Spleen (tissue), 11 donors: ENCODE results near the gene WDR86. TPM values are rescaled to one million over a fixed set of nuclear protein-coding genes. Genes with fewer than 3 reads are reported as not detected.

ENCODE experiments used
- DNase-seq: peaks from one replicate; pipeline ENCODE4 v3.0.0-alpha.2; 2020
- H3K27ac ChIP-seq, 8 donors: fragments of 200-600 bp; sonication (generic) in 7 of 8; 1 replicate in 4 of 8; 2 replicates in 4 of 8; pipeline versions ENCODE4 v1.5.0 to v1.8.0; 2016 to 2021; ENCODE audit warnings: inconsistent platforms in 4 of 8, mild to moderate bottlenecking in 4 of 8, moderate library complexity in 1 of 8
- H3K27me3 ChIP-seq, 7 donors: fragments of 200-600 bp; sonication (generic) in 6 of 7; replicated peaks in 1 of 7; 1 replicate in 4 of 7; 2 replicates in 3 of 7; pipeline versions ENCODE4 v1.5.0 to v1.8.0; 2016 to 2021; ENCODE audit warnings: inconsistent platforms in 3 of 7, mild to moderate bottlenecking in 1 of 7
- H3K36me3 ChIP-seq, 6 donors: fragments of 200-600 bp; sonication (generic) in 5 of 6; 1 replicate in 4 of 6; 2 replicates in 2 of 6; pipeline versions ENCODE4 v1.5.0 to v1.8.0; 2016 to 2021; ENCODE audit warnings: inconsistent platforms in 2 of 6
- H3K4me1 ChIP-seq, 6 donors: fragments of 200-600 bp; sonication (generic) in 5 of 6; 1 replicate in 3 of 6; 2 replicates in 3 of 6; pipeline versions ENCODE4 v1.5.0 to v1.8.0; 2016 to 2021; ENCODE audit warnings: inconsistent platforms in 3 of 6
- H3K4me3 ChIP-seq, 8 donors: fragments of 200-600 bp; sonication (generic) in 7 of 8; 1 replicate in 4 of 8; 2 replicates in 4 of 8; pipeline versions ENCODE4 v1.5.0 to v1.8.0; 2016 to 2021; ENCODE audit warnings: inconsistent platforms in 4 of 8, mild to moderate bottlenecking in 4 of 8, moderate library complexity in 2 of 8
- H3K9me3 ChIP-seq, 8 donors: fragments of 200-600 bp; sonication (generic) in 7 of 8; 1 replicate in 4 of 8; 2 replicates in 4 of 8; pipeline versions ENCODE4 v1.5.0 to v1.8.0; 2016 to 2021; ENCODE audit warnings: inconsistent platforms in 4 of 8
- POLR2A ChIP-seq, 3 donors: fragments of 450-650 bp; IDR thresholded peaks; one replicate each; pipeline ENCODE4 v1.5.1; 2017; ENCODE audit warnings: antibody characterized with exemption in 3 of 3, mild to moderate bottlenecking in 1 of 3
- POLR2AphosphoS5 ChIP-seq, 3 donors: sonication (generic); formaldehyde crosslinking; IDR thresholded peaks; one replicate each; pipeline ENCODE4 v1.5.1; 2017; ENCODE audit warnings: antibody characterized with exemption in 3 of 3
- WGBS, 5 donors: extraction: QIAGEN DNeasy Blood & Tissue Kit in 3 of 5; methylation state at CpG; one replicate each; pipeline versions ENCODE4 v1.1.5 to v1.1.7; 2013 to 2018; 5-methylcytosine and 5-hydroxymethylcytosine counted together
- intact Hi-C: fragments of 100-400 bp; cut with DNase I; formaldehyde crosslinking; loops from one replicate; pipeline ENCODE4 v1.15.0; 2023; ENCODE audit warnings: low total_unique reads
- microRNA-seq, 3 donors: library from miRNA; unstranded; fragments of <30 nt; microRNA quantifications; one replicate each; pipeline versions ENCODE4 to v1.1.0, GENCODE V29; 2019 to 2020
- polyA plus RNA-seq, 3 donors: library from polyadenylated mRNA; stranded (reverse); fragments of 200-250 nt; gene quantifications; one replicate each; pipeline ENCODE4 v1.2.1, GENCODE V29; 2013
- small RNA-seq, 4 donors: library from RNA; depleted of rRNA; stranded (forward); fragments of <200 nt; gene quantifications; one replicate each; pipeline ENCODE3, GENCODE V24; 2016
- total RNA-seq, 7 donors: library from RNA; depleted of rRNA in 3 of 7; stranded (reverse); fragments of >200 nt in 3 of 7; fragmentation: NEBNext Ultra II Directional in 4 of 7; extraction: Animal tissue kit (Norgen Biotek cat#: 25700) in 4 of 7; gene quantifications; one replicate each; pipeline versions ENCODE4 v1.1.0 to v1.2.1, GENCODE V29; 2016 to 2021
- TF ChIP-seq, protein P1 (sequence below), 11 experiments: fragments of 200-600 bp in 7 of 11; fragments of 450-650 bp in 4 of 11; sonication (generic) in 4 of 11; IDR thresholded peaks in 8 of 11; conservative IDR thresholded peaks in 3 of 11; 1 replicate in 7 of 11; 2 replicates in 4 of 11; pipeline versions ENCODE4 v1.4.0 to v1.8.0; 2016 to 2021; ENCODE audit warnings: antibody characterized with exemption in 11 of 11, inconsistent platforms in 4 of 11, mild to moderate bottlenecking in 1 of 11
- donor health status: healthy with polysubstance abuse.
- donor health status: DM: no; HTN: no; CAD: no; lungs with moderate emphysema.
- donor health status: DM: no; HTN: no; CAD: no.
- donor health status: Bipolar disorder and iron deficiency.
- donor health status: healthy.
- donor health status: DM: no; HTN: no; CAD: no.
- donor health status: DM: yes; HTN: yes; CAD: no.

Gene WDR86
- total and polyA plus RNA-seq, 10 donors = 2.8 to 71.9 (median 49.2) TPM

DNA sequence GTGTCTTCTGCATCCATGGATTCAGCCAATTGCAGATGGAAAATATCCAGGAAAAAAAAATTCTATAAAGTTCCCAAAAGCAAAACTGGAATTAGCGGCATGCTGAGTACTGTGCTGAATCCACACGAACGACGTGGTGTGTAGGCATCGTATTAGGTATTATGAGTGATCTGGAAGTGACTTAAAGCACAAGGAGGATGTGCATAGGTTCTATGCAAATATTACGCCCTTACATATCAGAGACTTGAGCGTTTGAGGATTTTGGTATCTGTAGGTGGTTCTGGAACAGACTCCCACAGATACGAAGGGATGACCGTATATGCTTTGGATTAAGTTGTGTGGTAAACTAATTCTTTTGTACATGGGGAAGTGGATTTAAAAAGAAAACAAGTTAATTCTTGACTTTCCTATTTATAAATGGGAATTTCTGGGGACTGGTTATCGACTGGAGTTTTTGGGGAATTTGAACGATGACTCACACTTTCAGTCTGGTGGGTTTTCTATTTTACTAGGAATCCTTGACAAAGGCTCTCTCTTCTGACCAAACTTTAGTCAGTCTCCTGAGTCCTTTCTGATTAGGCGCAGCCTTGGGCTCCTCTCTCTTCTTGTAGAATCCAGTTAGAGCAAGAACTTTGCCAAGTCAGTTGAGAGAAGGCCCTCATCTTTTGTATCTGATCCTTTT lies 73.7 kb downstream of the WDR86 start:
- Histone ChIP-seq H3K4me1 (peaks cover 0 to 21% (median 17%) of the 10 kb centered on the region in 6 donors), H3K27me3 (no peaks in the 10 kb centered on the region), H3K36me3 (no peaks in the 10 kb centered on the region), H3K27ac (no peak overlapping the region), H3K4me3 (no peak overlapping the region), H3K9me3 (peaks cover 0 to 11% (median 0%) of the 10 kb centered on the region in 8 donors)
- DNase-seq = no peak
- 68 to 88% (median 80%) methylated on average over 12 of the region's 12 CpGs for WGBS, 5 donors
- intact Hi-C loops = no loop called here
- TF ChIP-seq POLR2AphosphoS5 (IDR thresholded peaks at IDR 0.05) = no peak
- no peak for TF ChIP-seq POLR2A (IDR thresholded peaks at IDR 0.05)
- TF ChIP-seq, protein P1, sequence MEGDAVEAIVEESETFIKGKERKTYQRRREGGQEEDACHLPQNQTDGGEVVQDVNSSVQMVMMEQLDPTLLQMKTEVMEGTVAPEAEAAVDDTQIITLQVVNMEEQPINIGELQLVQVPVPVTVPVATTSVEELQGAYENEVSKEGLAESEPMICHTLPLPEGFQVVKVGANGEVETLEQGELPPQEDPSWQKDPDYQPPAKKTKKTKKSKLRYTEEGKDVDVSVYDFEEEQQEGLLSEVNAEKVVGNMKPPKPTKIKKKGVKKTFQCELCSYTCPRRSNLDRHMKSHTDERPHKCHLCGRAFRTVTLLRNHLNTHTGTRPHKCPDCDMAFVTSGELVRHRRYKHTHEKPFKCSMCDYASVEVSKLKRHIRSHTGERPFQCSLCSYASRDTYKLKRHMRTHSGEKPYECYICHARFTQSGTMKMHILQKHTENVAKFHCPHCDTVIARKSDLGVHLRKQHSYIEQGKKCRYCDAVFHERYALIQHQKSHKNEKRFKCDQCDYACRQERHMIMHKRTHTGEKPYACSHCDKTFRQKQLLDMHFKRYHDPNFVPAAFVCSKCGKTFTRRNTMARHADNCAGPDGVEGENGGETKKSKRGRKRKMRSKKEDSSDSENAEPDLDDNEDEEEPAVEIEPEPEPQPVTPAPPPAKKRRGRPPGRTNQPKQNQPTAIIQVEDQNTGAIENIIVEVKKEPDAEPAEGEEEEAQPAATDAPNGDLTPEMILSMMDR (IDR thresholded peaks at IDR 0.05 in 8 of 11, conservative IDR thresholded peaks at IDR 0.05 in 3 of 11) = no peak

DNA sequence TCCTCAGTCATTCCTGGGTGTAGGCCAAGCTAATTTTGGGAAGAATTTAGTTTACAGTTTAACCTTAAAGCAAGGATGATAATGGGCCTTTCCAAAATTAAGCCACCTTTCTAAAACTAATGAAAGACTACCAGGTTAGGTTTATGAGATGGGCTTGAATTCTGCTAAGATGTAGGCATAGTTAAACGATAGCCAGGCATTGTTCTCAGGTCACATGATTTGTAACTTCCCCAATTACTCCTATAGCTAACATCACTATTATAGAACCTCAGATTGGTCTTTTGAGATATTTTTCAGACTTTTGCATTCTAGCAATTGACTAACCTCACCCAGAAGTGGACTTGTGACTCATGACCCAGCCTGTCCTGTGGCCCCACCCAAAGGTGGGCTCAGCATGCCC lies 75.2 kb downstream of the WDR86 start:
- Histone ChIP-seq H3K27me3 (no peaks in the 10 kb centered on the region), H3K4me1 (peaks cover 0 to 6% (median 2%) of the 10 kb centered on the region in 6 donors), H3K27ac (no peak overlapping the region), H3K9me3 (peaks cover 0 to 11% (median 0%) of the 10 kb centered on the region in 8 donors), H3K36me3 (no peaks in the 10 kb centered on the region), H3K4me3 (no peak overlapping the region)
- 19 to 36% (median 35%) methylated on average over 1 of the region's 1 CpG for WGBS, 5 donors
- TF ChIP-seq POLR2A (IDR thresholded peaks at IDR 0.05) (no peak), POLR2AphosphoS5 (IDR thresholded peaks at IDR 0.05) (no peak)
- TF ChIP-seq, protein P1 (IDR thresholded peaks at IDR 0.05 in 8 of 11, conservative IDR thresholded peaks at IDR 0.05 in 3 of 11) = no peak
- no peak for DNase-seq
- intact Hi-C loops = no loop called here

Small RNA genes lying within 50 kb of the gene (microRNA-seq; reads per million reads assigned to microRNA genes)
- 0 reads per million in 3 donors for gene MIR3907

Small RNA genes lying within 50 kb of the gene (small RNA-seq; reads per million reads assigned to genes)
- 0 reads per million in 4 donors for gene MIR3907

Other genes starting within 250 kb of the WDR86 start
- gene GBX1, start 242.3 kb downstream of the WDR86 start, total RNA-seq = not detected
- gene GBX1, start 242.3 kb downstream of the WDR86 start, polyA plus RNA-seq = not detected
- not detected for gene ASB10, start 222.8 kb downstream of the WDR86 start, total RNA-seq
- gene ASB10, start 222.8 kb downstream of the WDR86 start, polyA plus RNA-seq = not detected
- gene H2BK1, start 199.6 kb downstream of the WDR86 start, total RNA-seq = not detected
- under 1 TPM in 1 of 3 donors, not detected in 2; 0.24 TPM for gene H2BK1, start 199.6 kb downstream of the WDR86 start, polyA plus RNA-seq
- 10 to 100 TPM; 22.7 to 30.0 (median 29.8) TPM for gene ABCF2, start 182.8 kb downstream of the WDR86 start, total RNA-seq
- 10 to 100 TPM in 2 of 3 donors, 1 to 10 TPM in 1; 9.2 to 19.3 (median 12.9) TPM for gene ABCF2, start 182.8 kb downstream of the WDR86 start, polyA plus RNA-seq
- 10 to 100 TPM; 39.9 to 55.4 (median 47.6) TPM for gene CHPF2, start 177.6 kb downstream of the WDR86 start, total RNA-seq
- gene CHPF2, start 177.6 kb downstream of the WDR86 start, polyA plus RNA-seq = 10 to 100 TPM; 16.3 to 30.0 (median 27.8) TPM
- 10 to 100 TPM; 12.0 to 40.2 (median 18.1) TPM for gene SMARCD3, start 161.3 kb downstream of the WDR86 start, total RNA-seq
- 10 to 100 TPM in 2 of 3 donors, 1 to 10 TPM in 1; 8.8 to 16.2 (median 15.1) TPM for gene SMARCD3, start 161.3 kb downstream of the WDR86 start, polyA plus RNA-seq
- gene NUB1, start 68.2 kb downstream of the WDR86 start, total RNA-seq = 10 to 100 TPM; 60.2 to 80.9 (median 70.2) TPM
- gene NUB1, start 68.2 kb downstream of the WDR86 start, polyA plus RNA-seq = 10 to 100 TPM; 25.2 to 48.2 (median 26.1) TPM
- 1 to 10 TPM in 3 of 7 donors, under 1 TPM in 3, not detected in 1; 0.17 to 2.5 (median 0.92) TPM for gene CRYGN, start 30.1 kb upstream of the WDR86 start, total RNA-seq
- under 1 TPM; 0.27 to 0.72 (median 0.32) TPM for gene CRYGN, start 30.1 kb upstream of the WDR86 start, polyA plus RNA-seq
- 10 to 100 TPM; 63.6 to 89.9 (median 76.3) TPM for gene RHEB, start 109.9 kb upstream of the WDR86 start, total RNA-seq
- gene RHEB, start 109.9 kb upstream of the WDR86 start, polyA plus RNA-seq = 10 to 100 TPM; 42.3 to 75.1 (median 69.8) TPM